Cardiac fibroblast (primary cell): ENCODE results near the gene NTRK2.

ENCODE experiments used
- DNase-seq, 2 donors: peaks; one replicate each; pipeline versions ENCODE4 v3.0.0 to v3.0.0-alpha.2; 2010; ENCODE audit warnings: low read depth in 2 of 2
- H3K4me3 ChIP-seq, 2 donors: replicated peaks in 1 of 2; 1 replicate in 1 of 2; 2 replicates in 1 of 2; pipeline ENCODE4 v1.5.1; 2011; ENCODE audit warnings: low read depth in 2 of 2, low read length in 2 of 2, mild to moderate bottlenecking in 2 of 2, moderate library complexity in 1 of 2
- CTCF ChIP-seq: IDR thresholded peaks from one replicate; pipeline ENCODE4 v1.5.1; 2011; ENCODE audit warnings: low read depth, mild to moderate bottlenecking, low read length, inconsistent platforms

The NTRK2 gene

GRCh38 chr9:84808416-84808815, 138.9 kb downstream of the NTRK2 start:
- TF ChIP-seq CTCF, result no peak
- no peak overlapping the region for H3K4me3 ChIP-seq
- no peak for DNase-seq

- TF ChIP-seq CTCF, result no peak
- DNase-seq, result no peak
- no peak overlapping the region for H3K4me3 ChIP-seq
Observed at GRCh38 chr9:84811072-84811750, 141.7 kb downstream of the NTRK2 start.

- DNase-seq, result no peak
- TF ChIP-seq CTCF, result no peak
- H3K4me3 ChIP-seq, result no peak overlapping the region
Observed at GRCh38 chr9:84811751-84812074, 142.2 kb downstream of the NTRK2 start.

- DNase-seq, result no peak
- H3K4me3 ChIP-seq, result no peak overlapping the region
- TF ChIP-seq CTCF, result no peak
Observed at GRCh38 chr9:84812355-84812754, 142.8 kb downstream of the NTRK2 start.

- no peak for DNase-seq
- no peak for TF ChIP-seq CTCF
- no peak overlapping the region for H3K4me3 ChIP-seq
Observed at GRCh38 chr9:84812847-84813246, 143.3 kb downstream of the NTRK2 start.

GRCh38 chr9:84815554-84815953, 146.0 kb downstream of the NTRK2 start:
- DNase-seq, result no peak
- TF ChIP-seq CTCF, result no peak
- no peak overlapping the region for H3K4me3 ChIP-seq

- no peak overlapping the region for H3K4me3 ChIP-seq
- DNase-seq, result no peak
- TF ChIP-seq CTCF, result no peak
Observed at GRCh38 chr9:84817038-84817437, 147.5 kb downstream of the NTRK2 start.
